ENCODE results near the gene CCDC102A. TPM values are rescaled to one million over a fixed set of nuclear protein-coding genes. Genes with fewer than 3 reads are reported as not detected.
A peak's percentile ranks its signal among the peaks of the same experiment; 100 is the strongest.

CCDC102A gene
- polyA plus RNA-seq, 3 donors = not detected

GRCh38 chr16:57564571-57565270 lies 28.4 kb upstream of the CCDC102A start:
- Mint-ChIP-seq H3K4me1 (no peaks in the 10 kb centered on the region), H3K36me3 (peaks cover 27 to 53% of the 10 kb centered on the region in 2 donors), H3K27me3 (ENCODE audit: low read depth in 3 of 3) (peaks cover 11 to 25% (median 16%) of the 10 kb centered on the region in 3 donors), H3K9me3 (peaks cover 20 to 30% (median 24%) of the 10 kb centered on the region in 7 donors), H3K27ac (no peak overlapping the region), H3K4me3 (peak overlapping the region in 1 of 2 donors; percentile 54)
- Histone ChIP-seq H4K20me1 (ENCODE audit: insufficient read depth, low read length) (no peaks in the 10 kb centered on the region), H3K79me2 (ENCODE audit: insufficient read depth, low read length) (no peaks in the 10 kb centered on the region), H3K4me1 (ENCODE audit: control insufficient read depth in 1 of 2, insufficient read depth in 2 of 2, low read length in 2 of 2) (no peaks in the 10 kb centered on the region), H3K27ac (ENCODE audit: low read depth in 1 of 2, low read length in 2 of 2) (no peak overlapping the region), H3K27me3 (ENCODE audit: control insufficient read depth in 2 of 2, insufficient read depth in 2 of 2, low read length in 2 of 2) (peaks cover 0 to 2% of the 10 kb centered on the region in 2 donors), H3K36me3 (replicated peaks in 1 of 2; ENCODE audit: control insufficient read depth in 1 of 2, insufficient read depth in 2 of 2, low read length in 2 of 2) (peaks cover 0 to 12% of the 10 kb centered on the region in 2 donors), H3K4me3 (replicated peaks in 1 of 3; ENCODE audit: low read depth in 2 of 3, low read length in 3 of 3) (no peak overlapping the region), H2AFZ (ENCODE audit: insufficient read depth, low read depth, low read length, poor library complexity, severe bottlenecking) (no peak overlapping the region), H3K4me2 (replicated peaks; ENCODE audit: extremely low read depth, low read length, poor library complexity, severe bottlenecking) (no peak overlapping the region), H3K9ac (ENCODE audit: insufficient read depth, low read length, poor library complexity, severe bottlenecking) (no peak overlapping the region), H3K9me3 (replicated peaks in 1 of 2; ENCODE audit: control insufficient read depth in 1 of 2, insufficient read depth in 1 of 2, low read length in 2 of 2) (peaks cover 17 to 25% of the 10 kb centered on the region in 2 donors)
- 52% methylated on average over 7 of the region's 10 CpGs for WGBS (ENCODE audit: insufficient coverage)
- DNase-seq = no peak
- intact Hi-C loops (cut with micrococcal nuclease) = no loop called here
- TF ChIP-seq CTCF (IDR thresholded peaks at IDR 0.05) = no peak

- WGBS (ENCODE audit: insufficient coverage) = 98% methylated on average over 11 of the region's 12 CpGs
- Histone ChIP-seq H3K9ac (ENCODE audit: insufficient read depth, low read length, poor library complexity, severe bottlenecking) (no peak overlapping the region), H3K4me2 (replicated peaks; ENCODE audit: extremely low read depth, low read length, poor library complexity, severe bottlenecking) (no peak overlapping the region), H4K20me1 (ENCODE audit: insufficient read depth, low read length) (no peaks in the 10 kb centered on the region), H2AFZ (ENCODE audit: insufficient read depth, low read depth, low read length, poor library complexity, severe bottlenecking) (no peak overlapping the region), H3K4me1 (ENCODE audit: control insufficient read depth in 1 of 2, insufficient read depth in 2 of 2, low read length in 2 of 2) (no peaks in the 10 kb centered on the region), H3K27me3 (ENCODE audit: control insufficient read depth in 2 of 2, insufficient read depth in 2 of 2, low read length in 2 of 2) (peaks cover 0 to 2% of the 10 kb centered on the region in 2 donors), H3K9me3 (replicated peaks in 1 of 2; ENCODE audit: control insufficient read depth in 1 of 2, insufficient read depth in 1 of 2, low read length in 2 of 2) (peaks cover 20 to 25% of the 10 kb centered on the region in 2 donors), H3K27ac (ENCODE audit: low read depth in 1 of 2, low read length in 2 of 2) (no peak overlapping the region), H3K79me2 (ENCODE audit: insufficient read depth, low read length) (no peaks in the 10 kb centered on the region), H3K36me3 (replicated peaks in 1 of 2; ENCODE audit: control insufficient read depth in 1 of 2, insufficient read depth in 2 of 2, low read length in 2 of 2) (peaks cover 0 to 5% of the 10 kb centered on the region in 2 donors), H3K4me3 (replicated peaks in 1 of 3; ENCODE audit: low read depth in 2 of 3, low read length in 3 of 3) (no peak overlapping the region)
- TF ChIP-seq CTCF (IDR thresholded peaks at IDR 0.05) = no peak
- H3K4me1 Mint-ChIP-seq = no peaks in the 10 kb centered on the region
- peaks cover 16 to 35% (median 24%) of the 10 kb centered on the region in 7 donors for H3K9me3 Mint-ChIP-seq
- H3K36me3 Mint-ChIP-seq = peaks cover 18 to 43% of the 10 kb centered on the region in 2 donors
- no peak for DNase-seq
- H3K27ac Mint-ChIP-seq = peak overlapping the region in 1 of 7 donors; percentile 1
- peaks cover 11 to 23% (median 15%) of the 10 kb centered on the region in 3 donors for H3K27me3 Mint-ChIP-seq (ENCODE audit: low read depth in 3 of 3)
- intact Hi-C loops (cut with micrococcal nuclease) = no loop called here
- no peak overlapping the region for H3K4me3 Mint-ChIP-seq
Observed at GRCh38 chr16:57563761-57564160, 27.4 kb upstream of the CCDC102A start.
